Panc1 (cell line): ENCODE measurements around the gene SOHLH2. TPM values are rescaled to one million over a fixed set of nuclear protein-coding genes. Genes with fewer than 3 reads are reported as not detected.

ENCODE experiments used
- ATAC-seq: fragments of 200-7000 bp; cut with Tn5 transposase; 2 replicates; pipeline ENCODE4 v1.9.1; 2020; ENCODE audit warnings: mild to moderate bottlenecking, moderate library complexity
- BruUV-seq: library from RNA; stranded (reverse); fragments of 400-500 nt; replicated peaks from 2 replicates; lab custom pipeline; 2021; lab: Mats Ljungman, UMichigan
- CTCF ChIA-PET: fragments of 300-600 bp; sonication (Branson Sonifier 250); formaldehyde crosslinking; loops from one replicate; lab custom pipeline; 2022; ENCODE audit warnings: antibody characterized with exemption; lab: Charles Lee
- POLR2A ChIA-PET: fragments of 300-600 bp; sonication (Branson Sonifier 250); formaldehyde crosslinking; loops from one replicate; lab custom pipeline; 2022; ENCODE audit warnings: antibody characterized with exemption; lab: Charles Lee
- DNase-seq: peaks from one replicate; pipeline ENCODE4 v3.0.0-alpha.2; 2010; ENCODE audit warnings: low read depth, low spot score
- H3K27ac ChIP-seq: 2 replicates; pipeline ENCODE4 v1.5.1; 2011; ENCODE audit warnings: mild to moderate bottlenecking, low read length, inconsistent platforms
- H3K27me3 ChIP-seq: fragments of 200-500 bp; sonication (Bioruptor generic); 2 replicates; pipeline ENCODE4 v1.6.0; 2014; ENCODE audit warnings: low read length, inconsistent platforms; ENCODE audit not compliant: control insufficient read depth, insufficient read depth
- H3K36me3 ChIP-seq: fragments of 200-500 bp; sonication (Bioruptor generic); 2 replicates; pipeline ENCODE4 v1.5.1; 2014; ENCODE audit warnings: inconsistent platforms, mild to moderate bottlenecking, low read length, moderate library complexity; ENCODE audit not compliant: control insufficient read depth, insufficient read depth
- H3K4me1 ChIP-seq: 2 replicates; pipeline ENCODE4 v1.5.1; 2011; ENCODE audit warnings: inconsistent platforms, mild to moderate bottlenecking, low read length, moderate library complexity; ENCODE audit not compliant: control insufficient read depth, insufficient read depth
- H3K4me3 ChIP-seq, 2 experiments: 2 replicates each; pipeline ENCODE4 v1.5.1; 2011 to 2012; ENCODE audit warnings: low read depth in 2 of 2, low read length in 2 of 2, mild to moderate bottlenecking in 2 of 2, inconsistent platforms in 1 of 2, moderate library complexity in 1 of 2
- H3K9me3 ChIP-seq: fragments of 200-500 bp; sonication (Bioruptor generic); 2 replicates; pipeline ENCODE4 v1.5.1; 2014; ENCODE audit warnings: low read depth, mild to moderate bottlenecking, inconsistent platforms, low read length, moderate library complexity; ENCODE audit not compliant: control insufficient read depth, insufficient read depth
- POLR2AphosphoS5 ChIP-seq: IDR thresholded peaks from 2 replicates; pipeline ENCODE4 v1.6.1; 2012; ENCODE audit warnings: mild to moderate bottlenecking, low read depth, low read length, moderate library complexity
- REST ChIP-seq, 2 experiments: IDR thresholded peaks; 2 replicates each; pipeline ENCODE4 v1.6.1; 2011 to 2012; ENCODE audit warnings: low read depth in 2 of 2, control low read depth in 1 of 2, low read length in 1 of 2, mild to moderate bottlenecking in 1 of 2, moderate library complexity in 1 of 2; ENCODE audit not compliant: insufficient read depth in 1 of 2
- SIN3A ChIP-seq: IDR thresholded peaks from 2 replicates; pipeline ENCODE4 v1.6.1; 2012; ENCODE audit warnings: low read depth, mild to moderate bottlenecking, low read length, moderate library complexity, borderline replicate concordance; ENCODE audit not compliant: insufficient read depth
- TCF7L2 ChIP-seq: IDR thresholded peaks from 2 replicates; pipeline ENCODE4 v1.6.1; 2011; ENCODE audit warnings: mild to moderate bottlenecking, low read depth, low read length, inconsistent platforms
- in situ Hi-C: cut with HindIII; loops from 2 replicates; pipeline ENCODE4 v1.10.0; 2016; ENCODE audit warnings: low sequenced_read_pairs, low pct_unique_long_range_greater_than_20kb
- intact Hi-C: fragments of 100-400 bp; cut with micrococcal nuclease; formaldehyde crosslinking; loops from one replicate; pipeline ENCODE4 v1.10.0; 2022; ENCODE audit not compliant: unreplicated experiment
- total RNA-seq: library from RNA; stranded (reverse); gene quantifications from one replicate; pipeline ENCODE4 v1.2.1, GENCODE V29; 2021; ENCODE audit not compliant: unreplicated experiment
- TF ChIP-seq, protein P1 (sequence below): fragments of 450-650 bp; IDR thresholded peaks from 2 replicates; pipeline ENCODE4 v1.5.1; 2017; ENCODE audit warnings: mild to moderate bottlenecking

The SOHLH2 gene
- total RNA-seq, 1 experiment from 2014 or later, result 0.08 TPM

DNA sequence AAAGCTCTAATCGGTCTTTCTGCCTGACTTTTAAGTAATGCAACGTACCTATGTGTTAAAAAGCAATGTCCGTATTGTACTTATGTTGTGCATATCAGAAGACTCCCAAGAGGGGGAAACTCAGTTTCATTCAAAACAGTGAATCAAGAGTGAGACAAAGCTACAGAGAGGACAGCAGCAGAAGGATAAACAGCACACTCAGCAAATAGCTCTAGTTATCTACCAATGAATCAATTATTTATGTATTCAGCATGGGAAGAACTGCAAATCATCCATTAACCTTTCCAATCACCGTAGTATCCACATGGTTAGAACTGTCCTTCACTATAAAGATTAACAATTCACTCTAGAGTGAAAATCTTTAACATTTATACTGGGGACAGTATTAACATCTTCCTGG, 36.7 kb upstream of the SOHLH2 start:
- H3K36me3 ChIP-seq, result no peaks in the 10 kb centered on the region
- no peaks in the 10 kb centered on the region for H3K4me1 ChIP-seq
- CTCF ChIA-PET, result no interaction called here
- no TSS peak for BruUV-seq
- ATAC-seq, result no peak
- no peaks in the 10 kb centered on the region for H3K27me3 ChIP-seq
- no peak for DNase-seq
- H3K9me3 ChIP-seq, result no peaks in the 10 kb centered on the region
- H3K4me3 ChIP-seq, result no peak overlapping the region
- no peak overlapping the region for H3K27ac ChIP-seq
- intact Hi-C loops (no loop called here), in situ Hi-C loops (no loop called here)
- POLR2A ChIA-PET, result no interaction called here
- TF ChIP-seq REST (IDR thresholded peaks at IDR 0.05; ENCODE audit: insufficient read depth in 1 of 2, low read depth in 2 of 2, low read length in 1 of 2) (no peak), SIN3A (no peak), TCF7L2 (no peak), POLR2AphosphoS5 (no peak)
- TF ChIP-seq, protein P1, sequence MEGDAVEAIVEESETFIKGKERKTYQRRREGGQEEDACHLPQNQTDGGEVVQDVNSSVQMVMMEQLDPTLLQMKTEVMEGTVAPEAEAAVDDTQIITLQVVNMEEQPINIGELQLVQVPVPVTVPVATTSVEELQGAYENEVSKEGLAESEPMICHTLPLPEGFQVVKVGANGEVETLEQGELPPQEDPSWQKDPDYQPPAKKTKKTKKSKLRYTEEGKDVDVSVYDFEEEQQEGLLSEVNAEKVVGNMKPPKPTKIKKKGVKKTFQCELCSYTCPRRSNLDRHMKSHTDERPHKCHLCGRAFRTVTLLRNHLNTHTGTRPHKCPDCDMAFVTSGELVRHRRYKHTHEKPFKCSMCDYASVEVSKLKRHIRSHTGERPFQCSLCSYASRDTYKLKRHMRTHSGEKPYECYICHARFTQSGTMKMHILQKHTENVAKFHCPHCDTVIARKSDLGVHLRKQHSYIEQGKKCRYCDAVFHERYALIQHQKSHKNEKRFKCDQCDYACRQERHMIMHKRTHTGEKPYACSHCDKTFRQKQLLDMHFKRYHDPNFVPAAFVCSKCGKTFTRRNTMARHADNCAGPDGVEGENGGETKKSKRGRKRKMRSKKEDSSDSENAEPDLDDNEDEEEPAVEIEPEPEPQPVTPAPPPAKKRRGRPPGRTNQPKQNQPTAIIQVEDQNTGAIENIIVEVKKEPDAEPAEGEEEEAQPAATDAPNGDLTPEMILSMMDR, result no peak

DNA sequence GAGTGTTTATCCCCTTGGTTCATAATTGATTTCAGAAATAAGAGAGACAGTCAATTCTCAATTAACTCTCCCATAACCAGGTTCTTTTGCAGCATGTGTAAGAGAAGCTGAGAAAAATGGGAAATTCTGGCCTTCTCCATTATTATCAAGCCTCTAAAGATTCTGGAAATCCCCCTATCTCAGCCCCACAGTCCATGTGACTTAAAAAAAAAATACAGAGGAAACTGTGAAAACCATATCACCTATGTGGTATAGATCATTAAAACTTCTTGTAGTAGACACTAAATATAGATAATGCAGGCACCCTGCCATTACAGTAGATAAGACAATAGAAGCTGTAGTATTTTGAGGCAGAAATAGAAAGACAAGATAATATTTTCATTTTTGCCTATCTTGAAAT, 34.3 kb upstream of the SOHLH2 start:
- no TSS peak for BruUV-seq
- ChIA-PET CTCF (no interaction called here), POLR2A (no interaction called here)
- no peak for DNase-seq
- TF ChIP-seq, protein P1, result no peak
- no peak for TF ChIP-seq REST (IDR thresholded peaks at IDR 0.05; ENCODE audit: insufficient read depth in 1 of 2, low read depth in 2 of 2, low read length in 1 of 2)
- no peak for TF ChIP-seq POLR2AphosphoS5
- TF ChIP-seq SIN3A, result no peak
- no peak for TF ChIP-seq TCF7L2
- Histone ChIP-seq H3K27me3 (no peaks in the 10 kb centered on the region), H3K9me3 (no peaks in the 10 kb centered on the region), H3K4me3 (no peak overlapping the region), H3K36me3 (no peaks in the 10 kb centered on the region), H3K27ac (no peak overlapping the region), H3K4me1 (no peaks in the 10 kb centered on the region)
- intact Hi-C loops (no loop called here), in situ Hi-C loops (no loop called here)
- ATAC-seq, result no peak
